ENCODE results near the gene FBXL16.
"Not testable (repeated sequence)": the region's sequence is repeated elsewhere in the genome, so short reads cannot be mapped to it uniquely, and the experiment has no call there.

The FBXL16 gene

GRCh38 chr16:722835-723633, 17.4 kb upstream of the FBXL16 start:
- DNase-seq: no peak

DNA sequence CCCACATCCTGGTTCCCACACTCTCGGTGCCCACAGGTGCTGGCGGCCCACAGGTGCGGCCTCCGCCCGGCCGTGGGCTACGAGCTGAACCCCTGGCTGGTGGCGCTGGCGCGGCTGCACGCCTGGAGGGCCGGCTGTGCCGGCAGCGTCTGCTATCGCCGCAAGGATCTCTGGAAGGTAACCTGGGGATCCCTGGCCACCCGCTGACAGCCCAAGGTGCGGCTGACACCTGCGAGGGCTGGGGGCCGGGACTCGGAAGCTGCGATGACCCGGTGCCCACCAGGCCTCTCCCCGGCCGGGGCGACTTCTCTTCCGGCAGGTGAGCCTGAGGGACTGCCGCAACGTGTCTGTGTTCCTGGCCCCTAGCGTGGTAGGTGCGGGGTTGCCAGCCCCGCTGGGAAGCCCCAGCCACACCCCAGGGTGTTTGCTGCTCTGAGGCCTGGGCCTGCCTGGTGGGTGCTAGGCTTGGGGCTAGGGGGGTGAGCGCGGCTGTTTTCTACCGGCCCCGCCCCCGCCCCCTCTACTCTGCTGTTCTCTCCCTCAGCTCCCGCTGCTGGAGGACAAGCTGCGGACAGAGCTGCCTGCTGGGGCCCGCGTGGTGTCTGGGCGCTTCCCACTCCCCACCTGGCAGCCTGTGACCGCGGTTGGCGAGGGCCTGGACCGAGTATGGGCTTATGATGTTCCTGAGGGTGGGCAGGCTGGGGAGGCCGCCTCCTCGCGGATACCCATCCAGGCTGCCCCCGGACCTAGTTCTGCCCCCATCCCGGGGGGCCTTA, 16.4 kb upstream of the FBXL16 start:
- DNase-seq: no peak

DNA sequence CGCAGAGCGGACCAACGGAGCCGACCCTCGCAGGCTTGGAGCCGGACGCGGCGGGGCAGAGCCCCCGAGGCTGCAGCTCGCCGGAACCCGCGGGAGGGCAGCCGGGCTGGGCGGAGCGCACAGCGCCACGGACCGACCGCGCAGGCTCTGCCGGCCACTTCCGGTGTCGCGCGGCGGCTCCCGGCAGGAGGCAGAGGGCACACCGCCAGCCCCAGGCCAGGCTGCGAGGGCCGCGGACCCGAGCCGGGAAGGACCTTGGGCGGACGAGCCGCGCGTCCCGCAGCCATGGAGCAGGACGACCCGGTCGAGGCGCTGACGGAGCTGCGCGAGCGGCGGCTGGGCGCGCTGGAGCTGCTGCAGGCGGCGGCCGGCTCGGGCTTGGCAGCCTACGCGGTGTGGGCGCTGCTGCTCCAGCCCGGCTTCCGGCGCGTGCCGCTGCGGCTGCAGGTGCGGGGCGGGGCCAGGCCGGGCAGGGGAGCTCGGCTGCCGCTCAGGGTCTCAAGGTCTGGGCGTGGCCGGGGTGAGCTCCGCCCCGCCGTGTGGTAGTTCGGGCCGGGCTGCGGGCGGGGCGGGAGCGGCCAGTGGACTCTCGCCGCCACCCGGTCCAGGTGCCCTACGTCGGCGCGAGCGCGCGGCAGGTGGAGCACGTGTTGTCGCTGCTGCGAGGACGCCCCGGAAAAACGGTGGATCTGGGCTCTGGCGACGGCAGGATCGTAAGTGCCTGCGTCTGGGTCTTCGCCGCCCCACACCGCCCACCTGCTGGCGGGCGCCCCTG, 15.6 kb upstream of the FBXL16 start, which contains the start of gene ANTKMT:
Gene ANTKMT (plus strand): TSS at position 157 of the 775 bp plus-strand sequence. CDS start 129 bp downstream, at position 286.
- peak; percentile 82 for DNase-seq

- peak; percentile 81 for DNase-seq
Observed at GRCh38 chr16:720447-720989, 14.9 kb upstream of the FBXL16 start.

DNA sequence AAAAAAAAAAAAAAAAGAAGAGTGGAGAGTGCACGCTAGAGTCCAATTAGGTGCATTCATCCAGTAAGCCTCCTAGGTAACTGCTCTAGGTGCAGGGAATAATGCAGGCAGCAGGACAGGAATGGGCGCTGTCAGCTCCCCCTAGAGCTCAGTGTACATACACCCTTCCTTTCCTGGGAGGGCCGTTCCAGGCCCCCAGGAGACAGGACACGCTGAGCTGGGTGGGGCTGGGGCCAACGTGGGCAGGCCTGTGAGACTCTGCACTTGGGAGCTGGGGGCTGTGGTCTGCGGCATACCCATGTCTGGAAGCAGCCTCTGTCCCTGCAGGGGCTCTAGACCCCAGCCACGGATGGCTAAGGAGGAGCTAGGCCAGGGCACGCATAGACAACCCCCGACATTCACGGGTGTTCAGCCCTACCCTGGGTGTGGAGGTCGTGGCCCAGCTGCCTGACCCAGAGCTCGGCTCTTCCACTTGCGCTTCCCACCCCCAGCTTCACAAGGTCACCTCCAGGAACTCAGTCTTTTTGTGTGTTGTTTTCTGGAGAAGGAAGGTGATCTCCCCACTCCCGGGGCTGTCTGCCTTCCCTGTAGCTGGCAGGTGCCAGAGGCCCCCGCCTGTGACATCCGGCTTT, 14.3 kb upstream of the FBXL16 start:
- DNase-seq: no peak

- no peak for DNase-seq
Observed at GRCh38 chr16:718922-719321, 13.3 kb upstream of the FBXL16 start.

DNA sequence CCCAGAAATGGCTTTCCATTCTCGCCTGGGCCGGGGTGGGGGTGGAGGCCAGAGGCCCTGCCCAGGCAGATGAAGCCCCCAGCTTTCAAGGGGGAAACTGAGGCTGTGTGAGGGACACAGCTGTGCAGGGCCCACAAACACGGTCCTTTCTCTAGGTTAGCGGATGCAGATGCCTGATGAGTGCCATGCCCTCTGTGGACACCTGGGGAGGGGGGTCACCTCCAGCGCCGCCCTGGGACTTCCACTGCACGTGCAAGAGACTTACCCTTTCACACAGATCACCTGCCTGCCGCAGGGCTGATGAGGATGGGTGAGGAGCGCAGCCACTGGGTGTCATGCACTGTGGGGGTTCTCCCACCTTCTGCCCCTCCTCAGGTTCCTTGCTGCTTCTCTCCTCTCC, 12.8 kb upstream of the FBXL16 start:
- DNase-seq: no peak

DNA sequence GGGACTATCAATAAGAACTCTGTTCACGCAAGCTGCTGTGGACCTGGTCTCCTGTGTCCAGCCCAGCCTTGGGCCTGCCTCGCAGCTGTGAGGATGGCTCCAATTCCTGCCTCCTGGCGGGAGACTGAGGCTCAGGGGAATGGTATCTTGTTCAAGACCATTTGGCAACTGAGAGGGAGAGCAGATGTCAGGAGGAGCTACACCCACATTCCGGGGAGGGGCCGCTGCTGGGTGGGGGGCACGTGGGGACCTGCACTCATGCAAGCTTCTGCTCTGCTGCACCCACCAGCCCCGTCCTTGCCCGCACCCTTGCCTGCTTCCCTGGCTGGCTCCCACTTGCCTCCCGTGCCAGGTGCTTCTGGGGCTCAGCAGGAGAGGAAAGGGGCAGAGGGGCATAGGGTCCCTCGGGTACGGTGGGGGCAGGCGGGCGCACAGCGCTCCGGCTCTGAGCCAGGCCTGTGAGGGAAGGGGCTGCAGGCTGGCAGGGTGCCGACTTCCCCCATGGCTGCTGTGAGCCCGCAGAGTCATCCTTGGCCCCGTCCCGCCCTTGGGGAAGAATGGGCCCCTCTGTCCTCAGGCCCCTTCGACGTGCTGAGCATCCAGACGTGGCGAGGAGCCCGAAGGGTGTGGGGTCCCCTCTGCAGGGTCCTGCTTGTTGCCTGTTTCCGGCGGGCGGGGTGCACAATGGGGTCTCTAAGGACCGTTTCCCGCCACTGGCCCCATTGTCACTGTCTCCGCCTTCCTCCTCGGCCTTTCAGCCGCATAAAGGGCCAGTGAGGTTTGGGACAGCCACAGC, 12.0 kb upstream of the FBXL16 start:
- no peak for DNase-seq

DNA sequence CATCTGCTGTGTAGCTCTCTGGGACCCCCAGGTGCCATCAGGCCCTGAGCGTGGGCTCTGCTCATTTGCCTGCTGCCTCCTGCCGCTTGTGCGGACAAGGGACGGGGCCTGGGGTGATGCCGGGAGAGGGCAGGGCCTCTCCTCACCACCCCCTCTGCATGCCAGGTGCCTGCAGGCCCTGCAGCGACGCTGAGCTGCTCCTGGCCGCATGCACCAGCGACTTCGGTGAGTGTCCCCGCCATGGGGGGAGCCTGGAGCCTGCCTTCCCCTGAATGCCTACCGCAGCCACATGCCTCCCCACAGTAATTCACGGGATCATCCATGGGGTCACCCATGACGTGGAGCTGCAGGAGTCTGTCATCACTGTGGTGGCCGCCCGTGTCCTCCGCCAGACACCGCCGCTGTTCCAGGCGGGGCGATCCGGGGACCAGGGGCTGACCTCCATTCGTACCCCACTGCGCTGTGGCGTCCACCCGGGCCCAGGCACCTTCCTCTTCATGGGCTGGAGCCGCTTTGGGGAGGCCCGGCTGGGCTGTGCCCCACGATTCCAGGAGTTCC, 11.2 kb upstream of the FBXL16 start:
- no peak for DNase-seq

DNA sequence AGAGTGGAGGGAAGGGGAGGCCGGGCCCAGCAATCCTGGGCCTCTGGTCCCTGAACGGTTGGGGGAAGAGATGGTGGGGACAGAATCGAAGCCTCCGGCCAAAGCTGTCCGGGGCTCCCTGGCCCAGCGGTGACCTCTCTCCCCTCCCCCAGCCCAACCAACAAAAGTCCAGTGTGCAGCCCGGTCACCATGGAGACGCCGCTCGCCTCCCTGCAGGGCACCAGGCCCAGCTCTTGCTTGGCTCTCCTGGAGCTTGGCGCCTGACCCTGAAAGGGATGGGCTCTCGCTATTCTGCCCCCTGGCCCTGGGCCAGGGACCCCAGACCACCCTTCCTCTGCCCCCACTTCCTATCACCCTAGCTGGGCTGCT, 10.6 kb upstream of the FBXL16 start:
- peak; percentile 68 for DNase-seq

DNA sequence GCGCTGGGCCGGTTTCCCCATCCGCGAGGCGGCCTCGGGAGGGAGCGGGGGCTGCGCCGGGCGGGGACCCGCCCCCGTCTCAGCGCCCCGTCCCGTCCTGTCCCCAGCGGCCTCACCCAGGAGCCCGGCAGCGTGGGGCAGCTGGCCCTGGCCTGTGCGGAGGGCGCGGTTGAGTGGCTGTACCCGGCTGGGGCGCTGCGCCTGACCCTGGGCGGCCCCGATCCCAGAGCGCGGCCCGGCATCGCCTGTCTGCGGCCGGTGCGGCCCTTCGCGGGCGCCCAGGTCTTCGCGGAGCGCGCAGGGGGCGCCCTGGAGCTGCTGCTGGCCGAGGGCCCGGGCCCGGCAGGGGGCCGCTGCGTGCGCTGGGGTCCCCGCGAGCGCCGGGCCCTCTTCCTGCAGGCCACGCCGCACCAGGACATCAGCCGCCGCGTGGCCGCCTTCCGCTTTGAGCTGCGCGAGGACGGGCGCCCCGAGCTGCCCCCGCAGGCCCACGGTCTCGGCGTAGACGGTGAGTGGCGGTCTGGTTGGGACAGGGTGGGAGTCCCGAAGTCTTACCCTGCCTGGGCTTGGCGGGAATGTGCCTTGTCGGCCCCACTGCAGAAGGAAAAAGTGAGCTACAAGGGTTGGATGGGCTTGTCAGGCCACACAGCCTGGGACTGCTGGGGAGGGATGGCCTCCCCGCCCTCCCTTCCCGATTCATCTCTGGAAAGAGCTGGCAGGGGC, 10.0 kb upstream of the FBXL16 start:
- DNase-seq: no peak

- peak; percentile 94 for DNase-seq
Observed at GRCh38 chr16:714558-715476, 9.2 kb upstream of the FBXL16 start, which contains the start of gene METRN. TSS of gene METRN (plus strand) at chr16:715118. CDS start at chr16:715290, 172 bp downstream.

- no peak for DNase-seq
Observed at GRCh38 chr16:714079-714478, 8.5 kb upstream of the FBXL16 start.

DNA sequence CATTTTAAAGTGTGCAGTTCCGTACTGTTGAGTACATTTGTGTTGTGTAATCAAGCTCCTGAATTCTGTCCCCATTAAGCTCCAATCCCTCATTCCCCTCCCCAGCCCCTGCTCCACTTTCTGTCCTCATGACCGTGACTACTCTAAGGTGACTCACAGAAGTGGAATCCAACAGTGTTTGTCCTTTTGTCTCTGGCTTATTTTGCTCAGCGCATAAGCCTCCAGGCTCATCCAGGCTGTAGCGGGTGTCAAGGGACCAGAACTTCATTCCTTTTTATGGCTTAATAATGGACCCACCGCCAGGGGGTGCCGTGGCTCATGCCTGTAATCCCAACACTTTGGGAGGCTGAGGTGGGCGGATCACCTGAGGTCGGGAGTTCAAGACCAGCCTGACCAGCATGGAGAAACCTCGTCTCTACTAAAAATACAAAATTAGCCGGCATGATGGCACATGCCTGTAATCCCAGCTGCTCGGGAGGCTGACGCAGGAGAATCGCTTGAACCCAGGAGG, 7.2 kb upstream of the FBXL16 start:
- DNase-seq: not testable (repeated sequence)

DNA sequence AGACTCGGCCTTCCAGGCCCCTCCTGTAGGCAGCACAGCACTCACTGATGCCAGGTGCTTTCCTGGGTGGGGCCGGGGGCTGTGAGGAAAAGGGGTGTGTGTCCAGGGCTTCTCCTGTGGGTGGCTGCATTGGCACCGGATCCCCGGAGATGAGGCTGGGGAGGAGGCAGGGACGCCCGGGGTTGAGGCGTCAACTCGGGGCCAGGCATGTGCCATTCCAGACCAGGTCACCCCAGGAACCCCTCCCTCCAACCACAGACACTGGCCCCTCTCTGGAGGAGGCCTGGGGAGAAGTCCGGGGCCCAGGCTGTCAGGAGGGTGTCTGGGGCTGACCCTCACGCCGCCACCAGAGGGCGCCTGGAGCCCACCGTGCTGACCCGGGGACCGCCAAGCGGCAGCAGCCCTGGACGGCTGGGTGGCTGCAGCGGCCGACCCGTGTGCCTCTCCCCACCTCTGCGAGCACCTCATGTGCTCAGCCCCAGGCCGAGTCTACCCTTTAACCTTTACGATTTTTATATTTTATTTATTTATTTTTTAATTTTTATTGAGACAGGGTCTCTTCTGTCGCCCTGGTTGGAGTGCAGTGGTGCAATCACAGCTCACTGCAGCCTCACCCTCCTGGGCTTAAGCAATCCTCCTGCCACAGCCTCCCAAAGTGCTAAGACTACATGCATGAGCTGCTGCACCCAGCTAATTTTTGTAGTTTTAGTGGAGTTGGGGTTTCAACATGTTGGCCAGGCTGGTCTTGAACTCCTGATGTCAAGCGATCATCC, 6.1 kb upstream of the FBXL16 start:
- DNase-seq: peak; percentile 83

- no peak for DNase-seq
Observed at GRCh38 chr16:711084-711483, 5.5 kb upstream of the FBXL16 start.

GRCh38 chr16:710500-711075, 5.0 kb upstream of the FBXL16 start:
- DNase-seq: no peak

Measured in femur (tissue), 1 donor.